Caco-2 (cell line): Measurements from ENCODE around the gene TBC1D21. TPM values are rescaled to one million over a fixed set of nuclear protein-coding genes. Genes with fewer than 3 reads are reported as not detected.

Experiments used
- BruUV-seq: library from RNA; stranded (reverse); fragments of 400-500 nt; replicated peaks from 2 replicates; lab custom pipeline; 2021; lab: Mats Ljungman, UMichigan
- CTCF ChIA-PET: fragments of 300-600 bp; sonication (Branson Sonifier 250); formaldehyde crosslinking; loops from one replicate; lab custom pipeline; 2022; ENCODE audit warnings: antibody characterized with exemption; lab: Charles Lee
- POLR2A ChIA-PET: fragments of 300-600 bp; sonication (Branson Sonifier 250); formaldehyde crosslinking; loops from one replicate; lab custom pipeline; 2022; ENCODE audit warnings: antibody characterized with exemption; lab: Charles Lee
- DNase-seq, 2 experiments: peaks; one replicate each; pipeline versions ENCODE4 v3.0.0 to v3.0.0-alpha.2; 2020 to 2022
- H3K27me3 ChIP-seq: replicated peaks from 2 replicates; pipeline ENCODE4 v1.6.0; 2011; ENCODE audit warnings: low read length; ENCODE audit not compliant: control insufficient read depth, insufficient read depth
- H3K36me3 ChIP-seq: 2 replicates; pipeline ENCODE4 v1.5.1; 2011; ENCODE audit warnings: low read length; ENCODE audit not compliant: control insufficient read depth, insufficient read depth
- H3K4me1 ChIP-seq: fragments of 250-450 bp; sonication (Bioruptor Pico); 2 replicates; pipeline ENCODE4 v1.5.1; 2020; ENCODE audit warnings: mild to moderate bottlenecking
- H3K4me3 ChIP-seq: 2 replicates; pipeline ENCODE4 v1.5.1; 2011; ENCODE audit warnings: low read depth, mild to moderate bottlenecking, control low read depth, low read length
- H3K9me3 ChIP-seq: fragments of 250-450 bp; sonication (Bioruptor Pico); 2 replicates; pipeline ENCODE4 v1.5.1; 2020; ENCODE audit warnings: mild to moderate bottlenecking, moderate library complexity
- H3K27ac Mint-ChIP-seq: one replicate; pipeline ENCODE4 v1.8.0; 2022; ENCODE audit warnings: mixed read lengths; ENCODE audit not compliant: unreplicated experiment
- H3K27me3 Mint-ChIP-seq: one replicate; pipeline ENCODE4 v1.8.0; 2022; ENCODE audit warnings: mixed read lengths; ENCODE audit not compliant: insufficient read depth, unreplicated experiment
- H3K36me3 Mint-ChIP-seq: one replicate; pipeline ENCODE4 v1.8.0; 2022; ENCODE audit warnings: mild to moderate bottlenecking, mixed read lengths; ENCODE audit not compliant: insufficient read depth, unreplicated experiment
- H3K4me1 Mint-ChIP-seq: one replicate; pipeline ENCODE4 v1.8.0; 2022; ENCODE audit warnings: low read depth, mixed read lengths; ENCODE audit not compliant: unreplicated experiment
- H3K4me3 Mint-ChIP-seq: one replicate; pipeline ENCODE4 v1.8.0; 2022; ENCODE audit warnings: mild to moderate bottlenecking, moderate library complexity, mixed read lengths; ENCODE audit not compliant: unreplicated experiment
- H3K9me3 Mint-ChIP-seq: one replicate; pipeline ENCODE4 v1.8.0; 2022; ENCODE audit warnings: mixed read lengths; ENCODE audit not compliant: unreplicated experiment
- CTCF ChIP-seq, 2 experiments: fragments of 200-600 bp in 1 of 2; IDR thresholded peaks; 1 replicate in 1 of 2; 2 replicates in 1 of 2; pipeline versions ENCODE4 v1.5.1 to v1.8.0; 2011 to 2022; ENCODE audit warnings: antibody characterized with exemption in 1 of 2, control low read depth in 1 of 2, inconsistent platforms in 1 of 2, low read depth in 1 of 2, low read length in 1 of 2, mild to moderate bottlenecking in 1 of 2, moderate library complexity in 1 of 2; ENCODE audit not compliant: insufficient read depth in 1 of 2, severe bottlenecking in 1 of 2, unreplicated experiment in 1 of 2
- intact Hi-C: fragments of 100-400 bp; cut with micrococcal nuclease; formaldehyde crosslinking; loops from one replicate; pipeline ENCODE4 v1.10.0; 2022; ENCODE audit not compliant: unreplicated experiment
- total RNA-seq: library from RNA; stranded (reverse); gene quantifications from 2 replicates; pipeline ENCODE4 v1.2.3, GENCODE V29; 2022

The TBC1D21 gene
- total RNA-seq, 1 experiment from 2014 or later, result not detected

- no peaks in the 10 kb centered on the region for H3K36me3 Mint-ChIP-seq
- BruUV-seq, result no TSS peak
- no peaks in the 10 kb centered on the region for H3K36me3 ChIP-seq
- no peak overlapping the region for H3K27ac Mint-ChIP-seq
- H3K9me3 Mint-ChIP-seq, result peaks cover 8% of the 10 kb centered on the region
- intact Hi-C loops, result no loop called here
- no peaks in the 10 kb centered on the region for H3K4me1 ChIP-seq
- CTCF ChIA-PET, result interaction anchor here (0.9 kb wide), 1 partner anchor 24 kb away, joined by 4 read pairs; no protein-coding TSS in a partner anchor
- H3K4me3 ChIP-seq, result no peak overlapping the region
- peak in 1 of 2 experiments; percentile 35 for DNase-seq
- no peak overlapping the region for H3K4me3 Mint-ChIP-seq
- no peaks in the 10 kb centered on the region for H3K27me3 ChIP-seq
- H3K9me3 ChIP-seq, result no peaks in the 10 kb centered on the region
- no peaks in the 10 kb centered on the region for H3K4me1 Mint-ChIP-seq
- POLR2A ChIA-PET, result no interaction called here
- TF ChIP-seq CTCF (IDR thresholded peaks at IDR 0.05; ENCODE audit: insufficient read depth in 1 of 2, low read depth in 1 of 2, low read length in 1 of 2, severe bottlenecking in 1 of 2, unreplicated experiment in 1 of 2), result peak; percentile 47 to 62
- H3K27me3 Mint-ChIP-seq, result peaks cover 4% of the 10 kb centered on the region
Observed at GRCh38 chr15:73897441-73898261, 24.3 kb downstream of the TBC1D21 start.

- no peak overlapping the region for H3K4me3 Mint-ChIP-seq
- H3K36me3 Mint-ChIP-seq, result no peaks in the 10 kb centered on the region
- CTCF ChIA-PET, result interaction anchor here (0.6 kb wide), 1 partner anchor 587 kb away, joined by 3 read pairs; no protein-coding TSS in a partner anchor
- peaks cover 4% of the 10 kb centered on the region for H3K9me3 Mint-ChIP-seq
- Histone ChIP-seq H3K36me3 (no peaks in the 10 kb centered on the region), H3K4me1 (no peaks in the 10 kb centered on the region), H3K9me3 (no peaks in the 10 kb centered on the region), H3K27me3 (no peaks in the 10 kb centered on the region), H3K4me3 (no peak overlapping the region)
- H3K4me1 Mint-ChIP-seq, result no peaks in the 10 kb centered on the region
- POLR2A ChIA-PET, result no interaction called here
- DNase-seq, result peak in 1 of 2 experiments; percentile 30
- no peak for TF ChIP-seq CTCF (IDR thresholded peaks at IDR 0.05; ENCODE audit: insufficient read depth in 1 of 2, low read depth in 1 of 2, low read length in 1 of 2, severe bottlenecking in 1 of 2, unreplicated experiment in 1 of 2)
- no peak overlapping the region for H3K27ac Mint-ChIP-seq
- intact Hi-C loops, result no loop called here
- BruUV-seq, result no TSS peak
- H3K27me3 Mint-ChIP-seq, result peaks cover 6% of the 10 kb centered on the region
Observed at GRCh38 chr15:73899197-73900094, 26.1 kb downstream of the TBC1D21 start.

- no peak for DNase-seq
- Histone ChIP-seq H3K27me3 (no peaks in the 10 kb centered on the region), H3K36me3 (no peaks in the 10 kb centered on the region), H3K4me1 (no peaks in the 10 kb centered on the region), H3K4me3 (no peak overlapping the region), H3K9me3 (no peaks in the 10 kb centered on the region)
- intact Hi-C loops, result no loop called here
- BruUV-seq, result no TSS peak
- H3K27me3 Mint-ChIP-seq, result peaks cover 6% of the 10 kb centered on the region
- TF ChIP-seq CTCF (IDR thresholded peaks at IDR 0.05; ENCODE audit: insufficient read depth in 1 of 2, low read depth in 1 of 2, low read length in 1 of 2, severe bottlenecking in 1 of 2, unreplicated experiment in 1 of 2), result no peak
- H3K27ac Mint-ChIP-seq, result no peak overlapping the region
- peaks cover 11% of the 10 kb centered on the region for H3K9me3 Mint-ChIP-seq
- no peak overlapping the region for H3K4me3 Mint-ChIP-seq
- H3K36me3 Mint-ChIP-seq, result no peaks in the 10 kb centered on the region
- H3K4me1 Mint-ChIP-seq, result no peaks in the 10 kb centered on the region
- CTCF ChIA-PET, result no interaction called here
- POLR2A ChIA-PET, result no interaction called here
Observed at GRCh38 chr15:73900095-73900712, 26.8 kb downstream of the TBC1D21 start.
